Measurements from ENCODE around the gene IL1RAPL2. TPM values are rescaled to one million over a fixed set of nuclear protein-coding genes. Genes with fewer than 3 reads are reported as not detected.
A peak's percentile ranks its signal among the peaks of the same experiment; 100 is the strongest.

IL1RAPL2 gene
- total and polyA plus RNA-seq, 2 of the 8 experiments (the other 6 are each of a cell fraction or from before 2014, with no cell fraction given), result 0.20 to 1.3 TPM

- CTCF ChIA-PET (ENCODE audit: partially characterized antibody), result interaction anchor here (0.8 to 2.6 kb wide), 9 partner anchors 10 to 290 kb away, joined by 3 to 11 read pairs (median 3); partner anchors contain the start of gene IL1RAPL2
- H2BK12ac ChIP-seq (ENCODE audit: low read depth, low read length), result no peak overlapping the region
- no peak overlapping the region for H2AFZ ChIP-seq (ENCODE audit: low read length)
- no peak overlapping the region for H3K56ac ChIP-seq (replicated peaks; ENCODE audit: insufficient read length, low read depth, low read length)
- no peaks in the 10 kb centered on the region for H3K27me3 ChIP-seq (replicated peaks in 1 of 4; ENCODE audit: control insufficient read depth in 3 of 4, extremely low read depth in 1 of 4, insufficient read depth in 3 of 4, low read length in 3 of 4)
- FAIRE-seq (no peak), DNase-seq (ENCODE audit: low read depth in 1 of 2, low spot score in 2 of 2) (peak in 1 of 2 experiments; percentile 58)
- H2BK20ac ChIP-seq (ENCODE audit: low read length), result no peak overlapping the region
- no peaks in the 10 kb centered on the region for H3K4me1 ChIP-seq (replicated peaks in 1 of 4; ENCODE audit: control insufficient read depth in 3 of 4, insufficient read depth in 4 of 4, low read length in 3 of 4)
- TF ChIP-seq, protein P1, sequence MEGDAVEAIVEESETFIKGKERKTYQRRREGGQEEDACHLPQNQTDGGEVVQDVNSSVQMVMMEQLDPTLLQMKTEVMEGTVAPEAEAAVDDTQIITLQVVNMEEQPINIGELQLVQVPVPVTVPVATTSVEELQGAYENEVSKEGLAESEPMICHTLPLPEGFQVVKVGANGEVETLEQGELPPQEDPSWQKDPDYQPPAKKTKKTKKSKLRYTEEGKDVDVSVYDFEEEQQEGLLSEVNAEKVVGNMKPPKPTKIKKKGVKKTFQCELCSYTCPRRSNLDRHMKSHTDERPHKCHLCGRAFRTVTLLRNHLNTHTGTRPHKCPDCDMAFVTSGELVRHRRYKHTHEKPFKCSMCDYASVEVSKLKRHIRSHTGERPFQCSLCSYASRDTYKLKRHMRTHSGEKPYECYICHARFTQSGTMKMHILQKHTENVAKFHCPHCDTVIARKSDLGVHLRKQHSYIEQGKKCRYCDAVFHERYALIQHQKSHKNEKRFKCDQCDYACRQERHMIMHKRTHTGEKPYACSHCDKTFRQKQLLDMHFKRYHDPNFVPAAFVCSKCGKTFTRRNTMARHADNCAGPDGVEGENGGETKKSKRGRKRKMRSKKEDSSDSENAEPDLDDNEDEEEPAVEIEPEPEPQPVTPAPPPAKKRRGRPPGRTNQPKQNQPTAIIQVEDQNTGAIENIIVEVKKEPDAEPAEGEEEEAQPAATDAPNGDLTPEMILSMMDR (IDR thresholded peaks at IDR 0.05; ENCODE audit: control extremely low read depth in 1 of 3, insufficient read depth in 1 of 3, low read depth in 1 of 3, low read length in 3 of 3), result peak; percentile 43 to 75 (median 64)
- peak; percentile 17 to 50; a peak in 2 of 4 replicates for TF ChIP-seq RAD21 (IDR thresholded peaks at IDR 0.05 in 1 of 2, conservative IDR thresholded peaks at IDR 0.05 in 1 of 2; ENCODE audit: low read depth in 2 of 2, low read length in 2 of 2)
- no peak for TF ChIP-seq SIN3A (conservative IDR thresholded peaks at IDR 0.05 in 1 of 2, IDR thresholded peaks at IDR 0.05 in 1 of 2; ENCODE audit: low read depth in 1 of 2, low read length in 2 of 2)
- no peak overlapping the region for H3K9ac ChIP-seq (replicated peaks in 1 of 4; ENCODE audit: extremely low read depth in 1 of 4, low read depth in 3 of 4, low read length in 3 of 4)
- no peak overlapping the region for H3K23ac ChIP-seq (ENCODE audit: insufficient read length)
- no peak overlapping the region for H2AK5ac ChIP-seq (ENCODE audit: low read depth, low read length)
- no peaks in the 10 kb centered on the region for H3K79me1 ChIP-seq (ENCODE audit: low read depth, low read length)
- H3K14ac ChIP-seq (ENCODE audit: insufficient read length), result no peak overlapping the region
- H4K5ac ChIP-seq (ENCODE audit: insufficient read length, low read depth, low read length), result no peak overlapping the region
- no peaks in the 10 kb centered on the region for H3K79me2 ChIP-seq (ENCODE audit: control insufficient read depth in 1 of 2, insufficient read depth in 2 of 2, low read length in 2 of 2)
- 0 out of 4 replicates have a peak, but pooled peaks cover 0 to 2% of the 10 kb centered on the region in 2 experiments for H3K9me3 ChIP-seq (ENCODE audit: insufficient read depth in 2 of 2, low read depth in 1 of 2, low read length in 1 of 2)
- H3K23me2 ChIP-seq (ENCODE audit: low read depth, low read length), result no peaks in the 10 kb centered on the region
- no peak overlapping the region for H4K91ac ChIP-seq (replicated peaks; ENCODE audit: insufficient read length, low read length)
- no peak overlapping the region for H3K4ac ChIP-seq (replicated peaks; ENCODE audit: insufficient read length, low read depth, low read length)
- H2BK15ac ChIP-seq (ENCODE audit: low read length), result no peak overlapping the region
- H3K4me3 ChIP-seq (ENCODE audit: extremely low read depth in 1 of 4, insufficient read depth in 2 of 4, low read depth in 3 of 4, low read length in 4 of 4), result no peak overlapping the region
- no peak overlapping the region for H2BK120ac ChIP-seq (replicated peaks; ENCODE audit: low read depth, low read length)
- no peak overlapping the region for H3K18ac ChIP-seq (ENCODE audit: extremely low read depth, low read length)
- no peaks in the 10 kb centered on the region for H3K36me3 ChIP-seq (ENCODE audit: control insufficient read depth in 2 of 4, insufficient read depth in 4 of 4, low read length in 3 of 4)
- H4K8ac ChIP-seq (ENCODE audit: extremely low read depth, insufficient read depth, low read length), result no peak overlapping the region
- POLR2A ChIA-PET (ENCODE audit: partially characterized antibody), result no interaction called here
- 90% methylated on average over 2 of the region's 4 CpGs; no CpG with 5 or more reads in 1 of the 2 experiments for WGBS, 2 experiments (ENCODE audit: extremely low coverage in 1 of 2, insufficient coverage in 1 of 2, insufficient read length in 1 of 2, insufficient replicate concordance in 2 of 2, low coverage in 1 of 2, low lambda C conversion rate in 2 of 2, missing lambda C conversion rate in 1 of 2)
- no peak overlapping the region for H3K4me2 ChIP-seq (ENCODE audit: insufficient read depth in 1 of 2, low read depth in 2 of 2, low read length in 2 of 2)
- no peaks in the 10 kb centered on the region for H4K20me1 ChIP-seq (replicated peaks in 1 of 2; ENCODE audit: control insufficient read depth in 1 of 2, insufficient read depth in 2 of 2, low read length in 2 of 2)
- no peak overlapping the region for H3K27ac ChIP-seq (ENCODE audit: low read depth, low read length)
- H2BK5ac ChIP-seq (ENCODE audit: low read depth, low read length), result no peak overlapping the region
Measured at GRCh38 chrX:104641176-104641575, 75.2 kb downstream of the IL1RAPL2 start.

Measured in H1 (cell line).